NCI-H526 treated with DMSO at 0.1 percent for 48 hours (cell line): ENCODE data around the gene DTX3.
"Not testable (repeated sequence)": the region's sequence is repeated elsewhere in the genome, so short reads cannot be mapped to it uniquely, and the experiment has no call there.

Experiments used
- DNase-seq: peaks from one replicate; lab custom pipeline; 2025; lab: John Stamatoyannopoulos, UW

Gene DTX3

GRCh38 chr12:57583008-57583831 is 21.4 kb upstream of the DTX3 start:
- peak; percentile 49 for DNase-seq

GRCh38 chr12:57584050-57584449 is 20.6 kb upstream of the DTX3 start:
- no peak for DNase-seq

GRCh38 chr12:57584690-57585089 is 19.9 kb upstream of the DTX3 start:
- DNase-seq = no peak

- DNase-seq = no peak
Observed at GRCh38 chr12:57585156-57585555, 19.5 kb upstream of the DTX3 start.

- no peak for DNase-seq
Observed at GRCh38 chr12:57586128-57586527, 18.5 kb upstream of the DTX3 start.

GRCh38 chr12:57586832-57587429 is 17.7 kb upstream of the DTX3 start:
- no peak for DNase-seq

GRCh38 chr12:57588951-57589610 is 15.5 kb upstream of the DTX3 start:
- DNase-seq = not testable (repeated sequence)

- peak; percentile 43 for DNase-seq
Observed at GRCh38 chr12:57590479-57590863, 14.2 kb upstream of the DTX3 start.

- DNase-seq = peak; percentile 60
Observed at GRCh38 chr12:57590864-57591781, 13.5 kb upstream of the DTX3 start, which contains the start of gene PIP4K2C. TSS of gene PIP4K2C (plus strand) at chr12:57591192. CDS start at chr12:57591290, 98 bp downstream.

- no peak for DNase-seq
Observed at GRCh38 chr12:57591782-57592325, 12.8 kb upstream of the DTX3 start.

- no peak for DNase-seq
Observed at GRCh38 chr12:57592551-57593165, 12.0 kb upstream of the DTX3 start.

- no peak for DNase-seq
Observed at GRCh38 chr12:57593187-57593586, 11.4 kb upstream of the DTX3 start.

GRCh38 chr12:57600395-57600794 is 4.2 kb upstream of the DTX3 start:
- no peak for DNase-seq

GRCh38 chr12:57602544-57602943 is 2.1 kb upstream of the DTX3 start:
- no peak for DNase-seq

GRCh38 chr12:57603324-57603723 is 1.3 kb upstream of the DTX3 start:
- DNase-seq = no peak

- no peak for DNase-seq
Observed at GRCh38 chr12:57603815-57604453, 690 bp upstream of the DTX3 start.

- DNase-seq = no peak
Observed at GRCh38 chr12:57604992-57605810, 577 bp downstream of the DTX3 start.

GRCh38 chr12:57605811-57606311 is 1.2 kb downstream of the DTX3 start:
- DNase-seq = no peak

GRCh38 chr12:57606399-57606798 is 1.8 kb downstream of the DTX3 start:
- no peak for DNase-seq

GRCh38 chr12:57606821-57607220 is 2.2 kb downstream of the DTX3 start:
- no peak for DNase-seq
